ENCODE results near the gene FBXO10.
"Not testable (repeated sequence)": the region's sequence is repeated elsewhere in the genome, so short reads cannot be mapped to it uniquely, and the experiment has no call there.

Gene FBXO10

GRCh38 chr9:37476930-37477329 lies 99.2 kb downstream of the FBXO10 start:
- DNase-seq = no peak

GRCh38 chr9:37474438-37474837 lies 101.7 kb downstream of the FBXO10 start:
- no peak for DNase-seq

- DNase-seq = not testable (repeated sequence)
These were observed 102.2 kb downstream of the FBXO10 start for GRCh38 chr9:37473982-37474381.

- DNase-seq = no peak
These were observed 104.1 kb downstream of the FBXO10 start for GRCh38 chr9:37471942-37472684.

- no peak for DNase-seq
These were observed 107.6 kb downstream of the FBXO10 start for GRCh38 chr9:37468620-37469019.

GRCh38 chr9:37467530-37467929 lies 108.7 kb downstream of the FBXO10 start:
- DNase-seq = not testable (repeated sequence)

- DNase-seq = peak; percentile 17 to 18
These were observed 110.0 kb downstream of the FBXO10 start for GRCh38 chr9:37466037-37466709.

- DNase-seq = peak; percentile 99
These were observed 110.7 kb downstream of the FBXO10 start, which contains the start of gene ZBTB5 for GRCh38 chr9:37465249-37466036. Gene ZBTB5, minus strand, starts transcription at chr9:37465450. Its CDS starts 22,899 bp downstream, at chr9:37442551.

- DNase-seq = peak; percentile 78
These were observed 111.5 kb downstream of the FBXO10 start for GRCh38 chr9:37464426-37465248.

- no peak for DNase-seq
These were observed 112.2 kb downstream of the FBXO10 start for GRCh38 chr9:37464006-37464405.
